GM12874 (cell line): ENCODE results near the gene NFATC1.

Experiments used
- CTCF ChIP-seq: IDR thresholded peaks from 2 replicates; pipeline ENCODE4 v1.5.1; 2011; ENCODE audit warnings: low read depth, mild to moderate bottlenecking, control low read depth, low read length, moderate library complexity; ENCODE audit not compliant: insufficient read depth

The NFATC1 gene

GRCh38 chr18:79411614-79412526 is 16.1 kb downstream of the NFATC1 start:
- TF ChIP-seq CTCF: no peak

DNA sequence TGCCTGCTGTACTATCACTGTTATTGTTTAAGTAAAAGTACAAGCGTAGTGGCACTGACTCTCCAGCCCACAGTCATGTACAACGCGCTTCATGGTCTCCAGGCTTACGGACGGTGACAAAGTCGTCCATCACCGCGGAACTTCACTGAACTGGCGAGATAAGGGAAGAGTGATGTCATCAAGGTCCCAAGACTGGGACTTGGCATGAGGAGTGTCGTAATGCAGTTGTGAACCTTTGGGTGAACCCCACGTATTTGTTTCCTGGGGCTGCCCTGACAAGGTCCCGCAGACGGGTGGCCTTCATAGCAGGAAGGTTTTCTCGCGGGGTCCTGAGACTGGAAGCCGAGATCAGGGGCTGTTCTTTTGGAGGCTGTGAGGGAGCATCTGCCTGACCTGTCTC is 17.3 kb downstream of the NFATC1 start:
- no peak for TF ChIP-seq CTCF

GRCh38 chr18:79413426-79413825 is 17.7 kb downstream of the NFATC1 start:
- no peak for TF ChIP-seq CTCF

GRCh38 chr18:79413901-79414300 is 18.2 kb downstream of the NFATC1 start:
- no peak for TF ChIP-seq CTCF

DNA sequence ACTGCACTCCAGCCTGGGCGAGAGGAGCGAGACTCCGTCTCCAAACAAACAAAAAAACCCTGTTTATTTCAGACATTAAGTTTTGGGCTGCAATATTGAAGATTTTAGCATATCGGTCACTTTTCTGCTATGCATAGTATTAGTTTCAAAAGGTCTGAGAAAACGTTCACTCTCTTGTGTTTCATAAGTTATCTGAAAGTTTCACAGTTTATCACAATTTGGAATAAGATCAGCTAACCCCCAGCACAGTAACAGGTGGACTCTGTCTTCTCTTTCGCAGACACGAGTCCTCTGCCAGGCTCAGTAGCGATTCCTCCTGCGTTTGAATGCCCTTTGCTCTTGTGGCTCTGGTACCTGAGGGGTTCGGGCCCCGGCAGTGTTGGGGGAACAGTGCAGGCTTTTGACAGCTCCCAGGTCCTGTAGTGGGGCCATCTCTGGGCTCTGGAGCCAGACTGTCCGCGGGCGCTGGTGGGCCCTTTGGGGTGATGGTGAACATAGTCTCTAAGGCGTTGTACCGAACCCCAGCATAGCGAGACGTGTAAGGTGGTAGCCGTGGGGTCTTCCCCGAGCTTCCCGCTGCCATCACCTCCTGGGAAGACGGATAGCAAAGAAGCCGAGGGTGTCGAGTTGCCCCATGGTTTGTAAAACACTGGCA is 20.4 kb downstream of the NFATC1 start:
- no peak for TF ChIP-seq CTCF

GRCh38 chr18:79416677-79417052 is 20.9 kb downstream of the NFATC1 start:
- no peak for TF ChIP-seq CTCF

GRCh38 chr18:79418236-79418635 is 22.5 kb downstream of the NFATC1 start:
- TF ChIP-seq CTCF: no peak
